Memory B cell (primary cell): ENCODE measurements around the gene DTD2.

Experiments used
- ATAC-seq: fragments of 150-1000 bp; cut with Tn5 transposase; 2 replicates; pipeline ENCODE4 v1.10.0; 2021; ENCODE audit warnings: low read depth, mild to moderate bottlenecking, moderate library complexity
- DNase-seq, 2 donors: peaks; one replicate each; pipeline ENCODE4 v3.0.0; 2022; ENCODE audit warnings: low spot score in 2 of 2
- H3K27ac Mint-ChIP-seq: one replicate; pipeline ENCODE4 v1.8.0; 2022; ENCODE audit warnings: mild to moderate bottlenecking, moderate library complexity, mixed read lengths
- H3K27me3 Mint-ChIP-seq: one replicate; pipeline ENCODE4 v1.8.0; 2022; ENCODE audit warnings: mixed read lengths
- H3K36me3 Mint-ChIP-seq: one replicate; pipeline ENCODE4 v1.8.0; 2022; ENCODE audit warnings: mild to moderate bottlenecking, mixed read lengths
- H3K4me1 Mint-ChIP-seq: one replicate; pipeline ENCODE4 v1.8.0; 2022; ENCODE audit warnings: mixed read lengths
- H3K4me3 Mint-ChIP-seq: one replicate; pipeline ENCODE4 v1.8.0; 2022; ENCODE audit warnings: mild to moderate bottlenecking, moderate library complexity, mixed read lengths
- H3K9me3 Mint-ChIP-seq: one replicate; pipeline ENCODE4 v1.8.0; 2022; ENCODE audit warnings: mixed read lengths

DTD2 gene

DNA sequence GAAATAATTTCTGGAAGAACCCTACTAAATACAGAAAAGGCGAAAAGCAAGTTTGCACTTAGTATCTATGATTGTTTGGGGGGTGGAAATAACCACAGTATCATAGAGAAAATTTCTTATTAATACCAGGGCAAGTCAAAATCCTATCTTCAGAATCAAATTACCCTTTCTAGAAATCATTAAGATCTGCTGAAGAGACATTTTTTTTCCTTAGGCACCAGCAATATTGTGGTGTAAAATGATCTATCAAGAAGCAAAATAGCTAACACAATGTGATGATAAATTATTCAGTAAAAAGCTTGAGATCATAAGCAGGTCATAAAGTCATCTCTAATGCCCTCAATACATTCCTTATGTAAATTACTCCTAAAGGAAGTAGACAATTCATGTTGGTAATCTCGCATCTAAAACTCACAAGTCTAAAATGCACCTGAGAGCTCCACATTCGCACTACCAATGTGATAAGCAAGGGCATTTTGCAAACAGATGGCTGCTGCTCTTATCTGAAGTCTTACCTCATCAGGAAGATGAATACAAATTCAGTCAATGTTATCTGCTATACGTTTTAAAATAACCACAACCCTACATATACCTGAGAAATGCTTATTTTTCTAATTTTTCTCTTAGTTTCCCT is 51.6 kb downstream of the DTD2 start:
- H3K27me3 Mint-ChIP-seq = no peaks in the 10 kb centered on the region
- ATAC-seq (no peak), DNase-seq (no peak)
- no peaks in the 10 kb centered on the region for H3K9me3 Mint-ChIP-seq
- H3K36me3 Mint-ChIP-seq = peaks cover 9% of the 10 kb centered on the region
- no peak overlapping the region for H3K4me3 Mint-ChIP-seq
- peaks cover 8% of the 10 kb centered on the region for H3K4me1 Mint-ChIP-seq
- H3K27ac Mint-ChIP-seq = no peak overlapping the region

DNA sequence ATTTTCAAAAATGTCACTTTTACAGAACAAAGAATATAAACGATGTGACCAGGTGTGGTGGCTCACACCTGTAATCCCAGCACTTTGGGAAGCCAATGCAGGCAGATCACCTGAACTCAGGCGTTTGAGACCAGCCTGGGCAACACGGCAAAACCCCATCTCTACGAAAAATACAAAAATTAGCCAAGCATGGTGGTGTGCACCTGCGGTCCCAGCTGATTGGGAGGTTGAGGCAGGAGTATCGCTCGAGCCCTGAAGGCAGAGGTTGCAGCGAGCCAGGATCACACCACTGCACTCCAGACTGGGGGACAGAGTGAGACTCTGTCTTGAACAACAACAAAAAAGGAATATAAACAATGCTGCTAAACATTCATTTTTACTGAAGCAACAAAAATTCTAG is 52.2 kb downstream of the DTD2 start:
- no peak for DNase-seq
- no peak overlapping the region for H3K4me3 Mint-ChIP-seq
- no peaks in the 10 kb centered on the region for H3K9me3 Mint-ChIP-seq
- no peaks in the 10 kb centered on the region for H3K27me3 Mint-ChIP-seq
- H3K4me1 Mint-ChIP-seq = peaks cover 5% of the 10 kb centered on the region
- no peak for ATAC-seq
- H3K36me3 Mint-ChIP-seq = peaks cover 9% of the 10 kb centered on the region
- H3K27ac Mint-ChIP-seq = no peak overlapping the region

DNA sequence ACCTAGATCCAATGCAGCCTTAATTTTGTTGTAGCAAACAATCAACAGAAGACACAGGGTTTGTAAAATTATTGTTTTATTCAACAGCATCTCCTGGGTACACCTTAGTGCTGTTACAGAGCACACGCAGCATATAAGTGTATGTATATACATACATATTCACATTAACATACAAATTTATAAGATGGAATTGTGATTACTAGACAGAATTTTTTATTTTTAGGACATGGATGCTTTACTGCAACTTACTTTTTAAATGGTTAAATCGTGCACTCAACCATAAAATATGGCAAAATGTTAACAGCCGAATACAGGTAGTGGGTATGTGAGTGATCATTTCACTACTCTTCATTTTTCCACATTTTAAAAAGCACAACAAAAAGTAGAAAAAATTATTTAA is 53.6 kb downstream of the DTD2 start:
- H3K4me3 Mint-ChIP-seq = no peak overlapping the region
- no peak overlapping the region for H3K27ac Mint-ChIP-seq
- no peaks in the 10 kb centered on the region for H3K9me3 Mint-ChIP-seq
- DNase-seq (no peak), ATAC-seq (no peak)
- no peaks in the 10 kb centered on the region for H3K4me1 Mint-ChIP-seq
- peaks cover 10% of the 10 kb centered on the region for H3K36me3 Mint-ChIP-seq
- no peaks in the 10 kb centered on the region for H3K27me3 Mint-ChIP-seq

DNA sequence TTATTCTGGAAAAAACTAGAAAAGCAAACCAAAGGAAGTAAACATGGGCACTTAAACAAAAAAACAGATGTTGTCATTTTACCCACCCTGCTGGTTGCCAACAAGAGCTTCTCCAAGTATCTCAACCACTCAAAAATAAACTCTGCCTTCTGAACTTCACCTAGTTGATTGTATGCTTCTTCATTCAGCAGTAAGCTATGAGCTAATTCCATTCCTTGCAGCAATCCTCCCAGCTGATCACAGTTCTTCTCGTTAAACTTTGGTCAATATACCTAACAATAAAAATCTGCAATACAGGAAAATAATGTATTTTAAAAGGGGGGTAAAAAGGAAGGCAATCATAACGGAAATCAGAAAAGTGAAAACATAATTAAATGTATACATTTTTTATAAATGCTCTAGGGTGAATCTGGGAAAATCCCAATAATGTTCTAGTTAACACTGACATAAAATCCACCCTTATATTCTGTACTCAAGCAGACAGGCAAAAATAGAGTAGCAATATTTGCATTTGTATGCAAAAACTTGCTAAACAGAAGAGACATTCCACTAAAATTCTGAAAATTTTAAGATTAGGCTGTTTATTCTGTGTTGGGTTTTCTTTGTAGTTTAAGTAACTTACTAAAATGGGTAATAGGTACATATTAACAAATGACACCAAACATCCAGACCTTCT is 54.4 kb downstream of the DTD2 start:
- H3K4me3 Mint-ChIP-seq = no peak overlapping the region
- no peaks in the 10 kb centered on the region for H3K9me3 Mint-ChIP-seq
- DNase-seq (no peak), ATAC-seq (no peak)
- H3K27me3 Mint-ChIP-seq = no peaks in the 10 kb centered on the region
- no peaks in the 10 kb centered on the region for H3K4me1 Mint-ChIP-seq
- no peak overlapping the region for H3K27ac Mint-ChIP-seq
- H3K36me3 Mint-ChIP-seq = peaks cover 17% of the 10 kb centered on the region

DNA sequence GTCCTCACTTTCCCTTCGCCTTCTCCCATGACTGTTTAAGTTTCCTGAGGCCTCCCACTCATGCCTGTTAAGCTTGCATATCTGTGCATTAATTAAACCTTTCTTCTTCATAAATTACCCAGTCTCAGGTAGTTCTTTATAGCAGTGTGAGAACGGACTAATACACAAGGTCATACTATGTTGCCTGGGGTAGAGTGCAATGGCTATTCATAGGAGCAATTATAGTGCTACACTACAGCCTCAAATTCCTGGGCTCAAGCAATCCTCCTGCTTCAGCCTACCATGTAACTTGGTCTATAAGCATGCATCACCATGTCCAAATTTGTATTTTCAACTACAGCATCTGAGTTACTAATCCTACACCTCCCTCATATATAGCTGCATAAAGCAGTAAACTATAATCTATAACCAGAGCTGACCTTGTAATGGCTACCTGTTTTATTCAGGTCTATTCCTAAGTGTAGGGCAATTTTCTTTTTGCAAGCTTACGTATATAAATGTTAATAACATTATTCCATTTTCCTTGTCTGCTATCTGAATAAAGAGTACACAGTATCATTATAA is 55.9 kb downstream of the DTD2 start:
- Mint-ChIP-seq H3K27me3 (no peaks in the 10 kb centered on the region), H3K27ac (no peak overlapping the region), H3K9me3 (no peaks in the 10 kb centered on the region), H3K36me3 (peaks cover 19% of the 10 kb centered on the region), H3K4me1 (no peaks in the 10 kb centered on the region), H3K4me3 (no peak overlapping the region)
- DNase-seq = no peak
- ATAC-seq = no peak

DNA sequence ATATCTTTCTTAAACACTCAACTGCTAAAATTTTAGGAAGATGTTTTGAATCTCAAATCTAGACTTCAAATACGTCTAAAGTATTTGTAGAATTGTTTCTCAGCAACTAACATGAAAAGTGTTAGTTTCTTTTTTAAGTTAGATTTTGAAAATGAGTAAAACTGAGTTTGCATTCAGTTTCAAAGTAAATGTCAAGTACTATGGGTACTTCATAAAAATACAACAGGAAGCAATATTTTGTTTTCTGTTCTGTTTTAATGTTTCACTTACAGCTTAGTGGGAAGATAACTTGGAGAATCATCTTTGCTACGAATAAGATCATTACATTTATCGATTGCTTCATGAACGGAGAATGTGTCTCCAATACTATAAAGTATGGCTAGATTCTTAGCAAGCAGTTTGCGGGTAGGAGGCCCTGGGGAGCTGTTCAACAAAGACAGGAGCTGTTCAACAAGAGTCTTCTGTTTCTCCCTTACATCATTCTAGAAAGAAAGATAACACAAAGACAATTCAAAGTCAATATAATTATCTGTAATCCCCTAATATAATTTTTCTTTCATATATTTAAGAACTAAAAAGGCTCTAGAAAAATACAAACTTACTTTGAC is 57.2 kb downstream of the DTD2 start:
- Mint-ChIP-seq H3K27me3 (no peaks in the 10 kb centered on the region), H3K4me1 (no peaks in the 10 kb centered on the region), H3K27ac (no peak overlapping the region), H3K9me3 (no peaks in the 10 kb centered on the region), H3K36me3 (peaks cover 19% of the 10 kb centered on the region), H3K4me3 (no peak overlapping the region)
- no peak for DNase-seq
- no peak for ATAC-seq
